Renal cortical epithelial cell (primary cell): ENCODE results near the gene ROBO3. TPM values are rescaled to one million over a fixed set of nuclear protein-coding genes. Genes with fewer than 3 reads are reported as not detected.
A peak's percentile ranks its signal among the peaks of the same experiment; 100 is the strongest.

Experiments
- DNase-seq: peaks from one replicate; pipeline ENCODE4 v3.0.0-alpha.2; 2011; ENCODE audit warnings: low read depth
- total RNA-seq: library from RNA; depleted of rRNA; stranded (reverse); fragments of >200 nt; gene quantifications from 2 replicates; pipeline ENCODE4 v1.2.3, GENCODE V29; 2014

Gene ROBO3
- total RNA-seq, 1 donor from 2014 or later = 7.3 TPM

GRCh38 chr11:124892146-124892545 lies 26.9 kb downstream of the ROBO3 start:
- no peak for DNase-seq

GRCh38 chr11:124892750-124893454 lies 27.7 kb downstream of the ROBO3 start:
- DNase-seq = no peak

DNA sequence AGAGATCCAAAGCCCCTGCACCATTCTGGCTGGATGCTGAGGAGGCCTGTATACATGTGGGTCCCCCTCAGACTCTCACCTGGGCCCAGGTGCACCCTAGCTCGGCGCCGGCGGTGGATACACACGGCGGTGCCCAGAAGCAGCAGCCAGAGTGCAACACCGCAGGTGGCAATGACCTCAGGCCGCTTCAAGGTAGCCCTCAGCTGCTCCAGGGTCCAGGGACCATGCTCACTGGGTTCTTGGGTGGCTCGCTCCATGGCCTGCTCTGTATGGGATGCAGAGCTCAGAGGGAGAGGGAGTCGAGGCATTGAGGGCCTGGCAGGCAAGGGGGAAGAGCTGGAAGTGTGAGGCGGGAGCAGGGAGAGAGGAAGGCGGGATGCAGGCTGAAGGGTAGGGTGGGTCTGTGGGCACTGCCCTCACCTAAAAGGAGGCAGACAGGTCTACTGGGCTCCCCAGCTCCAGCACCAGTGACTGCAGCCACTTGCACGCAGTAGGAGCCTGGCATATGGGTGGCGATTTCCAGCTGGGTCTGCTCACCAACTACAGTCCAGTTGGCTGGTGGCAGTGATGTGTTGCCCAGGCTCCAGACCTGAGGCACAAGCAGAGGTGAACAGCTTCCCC lies 28.7 kb downstream of the ROBO3 start:
- no peak for DNase-seq

GRCh38 chr11:124894606-124895430 lies 29.6 kb downstream of the ROBO3 start:
- DNase-seq = no peak

DNA sequence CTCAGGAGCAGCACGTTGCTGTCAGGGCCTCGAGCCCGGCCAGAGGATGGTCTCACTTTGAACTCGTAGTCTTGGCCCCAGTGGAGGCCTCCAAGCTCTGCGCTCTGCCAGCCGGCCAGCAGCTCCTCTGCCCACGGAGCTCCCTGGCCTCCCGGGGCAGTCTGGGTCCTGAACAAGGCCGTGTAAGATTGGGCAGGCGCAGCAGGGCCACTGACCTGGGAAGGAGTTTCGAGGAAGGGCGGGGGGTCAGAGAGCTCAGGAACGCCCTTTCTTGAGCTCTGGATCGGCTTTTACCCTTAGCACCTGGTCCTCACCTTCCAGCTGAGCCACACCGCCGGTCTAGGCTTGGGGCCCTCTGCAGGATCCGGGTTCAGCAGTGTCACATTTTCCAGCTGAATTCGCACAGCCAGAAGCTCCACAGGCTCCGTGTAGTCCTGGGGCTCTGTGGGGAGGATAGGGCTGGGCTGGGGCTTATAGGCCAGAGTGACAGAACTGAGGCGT lies 30.3 kb downstream of the ROBO3 start:
- DNase-seq = no peak

DNA sequence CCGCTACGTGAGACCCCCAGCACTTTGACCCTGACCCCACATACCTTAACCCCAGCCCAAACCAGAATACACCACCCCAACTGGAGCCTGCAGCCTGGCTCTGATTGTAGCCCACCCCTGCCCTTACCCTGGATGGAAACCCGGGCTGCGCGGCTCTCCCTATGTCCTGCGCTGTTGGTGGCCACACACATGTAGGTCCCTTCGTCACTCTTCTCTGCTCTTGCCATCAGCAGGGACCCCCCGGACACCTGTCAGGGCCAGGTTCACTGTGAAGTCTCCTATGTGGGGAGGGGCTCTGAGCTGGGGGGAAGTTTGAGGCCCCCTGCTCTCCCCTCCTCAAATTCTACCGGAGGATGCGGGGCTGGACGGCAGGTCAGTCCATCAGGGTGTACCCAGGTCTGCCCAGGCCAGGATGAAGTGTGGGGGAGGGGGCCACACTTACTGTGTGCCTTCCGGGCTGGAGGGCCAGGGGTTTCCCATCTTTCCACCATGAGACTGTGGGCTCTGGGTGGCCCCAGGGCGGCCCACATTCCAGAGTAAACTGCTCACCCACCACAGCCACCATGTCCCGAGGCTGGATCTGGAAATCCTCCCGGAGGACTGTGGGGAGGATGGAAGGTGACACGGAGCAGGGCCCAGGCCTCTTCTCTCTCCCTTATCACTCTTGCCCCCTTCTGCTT lies 31.0 kb downstream of the ROBO3 start:
- no peak for DNase-seq

DNA sequence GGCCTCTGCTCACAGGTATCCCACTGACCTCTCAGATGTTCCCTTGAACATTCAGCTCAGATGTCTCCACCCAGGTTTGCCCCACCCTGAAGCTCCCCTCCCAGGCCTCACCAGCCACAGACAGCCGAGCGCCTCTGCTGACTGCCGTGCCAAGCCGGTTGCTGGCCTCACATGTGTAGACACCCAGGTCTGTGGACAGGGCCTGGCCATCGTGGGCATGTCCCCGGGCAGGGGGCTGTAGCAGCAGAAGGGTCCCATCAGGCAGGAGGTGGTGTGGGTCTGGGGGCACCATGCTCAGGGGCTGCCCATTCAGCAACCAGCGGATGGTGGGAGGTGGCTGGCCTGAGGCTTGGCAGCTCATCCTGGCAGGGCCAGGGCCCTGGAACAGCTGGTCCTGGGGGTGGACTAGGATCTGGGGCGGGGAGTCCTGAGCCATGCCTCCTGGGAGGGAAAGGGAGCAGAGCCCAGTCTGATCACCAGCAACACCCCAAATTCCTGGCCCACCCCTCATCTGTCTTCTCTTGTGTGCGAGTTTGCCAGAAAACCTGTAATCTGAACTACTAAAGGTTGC lies 31.7 kb downstream of the ROBO3 start:
- no peak for DNase-seq

GRCh38 chr11:124897674-124898262 lies 32.5 kb downstream of the ROBO3 start, which contains the start of gene ROBO4:
TSS of gene ROBO4 (minus strand) at chr11:124897865. CDS start at chr11:124897795, 70 bp downstream.
- no peak for DNase-seq

- peak; percentile 91 for DNase-seq
These were observed 33.0 kb downstream of the ROBO3 start for GRCh38 chr11:124898263-124898680.

DNA sequence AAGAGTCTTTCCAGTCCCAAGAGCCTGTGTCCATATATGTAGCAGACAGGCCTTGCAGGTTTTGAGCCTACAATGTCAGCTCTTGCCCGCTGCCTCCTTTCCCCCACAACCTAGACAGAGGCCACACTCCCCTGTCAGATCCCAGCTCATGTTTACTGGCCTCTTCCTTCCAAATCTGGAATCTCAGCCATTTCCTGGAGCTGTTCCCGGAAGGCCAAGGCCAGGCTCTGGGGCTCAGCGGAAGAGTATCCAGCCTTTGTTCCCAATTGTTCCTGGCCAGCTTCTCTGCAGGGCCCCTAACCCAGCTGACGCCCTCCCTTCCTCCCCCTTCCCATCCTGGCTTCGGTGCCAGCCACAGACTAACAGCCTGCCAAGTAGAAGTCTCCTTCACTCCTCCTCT lies 33.5 kb downstream of the ROBO3 start:
- DNase-seq = no peak

- DNase-seq = no peak
These were observed 34.3 kb downstream of the ROBO3 start for GRCh38 chr11:124899383-124900145.

DNA sequence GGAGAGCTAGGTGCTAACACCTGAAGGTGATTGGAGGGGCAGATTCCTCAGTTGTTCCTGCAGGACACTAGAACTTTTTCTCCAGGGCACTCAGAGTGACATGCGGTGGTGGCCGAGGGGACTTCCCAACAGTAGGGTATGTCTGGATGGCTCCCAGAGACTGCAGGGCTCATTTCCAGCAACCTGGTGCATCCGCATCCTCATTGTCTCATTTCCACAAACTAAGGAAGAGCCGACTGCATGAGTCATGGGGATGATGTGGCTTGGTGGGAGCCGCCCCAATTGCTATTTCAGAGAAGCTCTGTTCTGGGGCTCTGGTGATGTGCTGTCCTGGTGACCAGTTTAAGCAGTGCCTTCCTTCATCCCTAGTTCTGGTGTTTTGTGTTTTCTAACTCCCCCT lies 35.2 kb downstream of the ROBO3 start:
- DNase-seq = peak; percentile 57

DNA sequence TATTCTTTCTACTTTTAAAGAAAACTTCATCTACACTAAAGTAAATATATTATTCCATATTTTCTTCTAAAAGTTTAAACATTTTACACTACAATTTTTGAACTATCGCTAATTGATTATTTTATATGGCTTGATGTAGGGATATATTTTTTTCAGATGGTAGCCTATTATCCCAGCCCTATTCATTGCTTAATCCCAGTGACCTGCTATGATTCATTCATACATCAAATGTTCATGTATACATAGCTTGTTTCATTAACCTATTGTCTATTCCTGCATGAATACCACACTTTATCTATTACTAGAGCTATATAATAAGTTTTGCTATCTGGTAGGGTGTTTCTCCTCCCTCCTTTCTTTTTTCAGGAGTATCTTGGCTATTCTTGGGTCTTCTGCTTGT lies 37.4 kb downstream of the ROBO3 start:
- DNase-seq = no peak

- no peak for DNase-seq
These were observed 50.5 kb downstream of the ROBO3 start for GRCh38 chr11:124915541-124916369.

GRCh38 chr11:124916370-124916710 lies 51.1 kb downstream of the ROBO3 start:
- DNase-seq = no peak

GRCh38 chr11:124917115-124917637 lies 51.9 kb downstream of the ROBO3 start:
- peak; percentile 4 for DNase-seq

GRCh38 chr11:124918950-124919349 lies 53.7 kb downstream of the ROBO3 start, which contains the start of gene HEPN1:
TSS of gene HEPN1 (plus strand) at chr11:124919250.
- no peak for DNase-seq

DNA sequence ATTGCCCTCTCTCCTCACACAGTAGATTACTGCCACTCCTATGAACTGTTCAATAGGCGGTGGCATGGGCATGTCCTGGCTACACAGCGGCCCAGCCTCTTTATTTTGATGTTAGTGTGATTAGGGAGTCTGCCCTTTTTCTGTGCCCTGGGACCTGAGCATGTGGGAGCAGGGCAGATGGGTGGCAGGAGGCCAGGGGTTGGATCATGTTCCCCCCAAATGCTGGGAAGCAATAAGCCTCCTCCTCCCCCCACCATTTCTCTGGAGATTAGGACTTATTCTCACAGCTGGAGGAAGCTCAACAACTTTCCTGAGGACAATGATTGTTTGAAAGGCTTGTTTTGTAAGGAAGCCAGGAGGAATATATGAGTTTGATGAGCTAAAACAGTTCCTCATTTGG lies 54.7 kb downstream of the ROBO3 start:
- DNase-seq = no peak

DNA sequence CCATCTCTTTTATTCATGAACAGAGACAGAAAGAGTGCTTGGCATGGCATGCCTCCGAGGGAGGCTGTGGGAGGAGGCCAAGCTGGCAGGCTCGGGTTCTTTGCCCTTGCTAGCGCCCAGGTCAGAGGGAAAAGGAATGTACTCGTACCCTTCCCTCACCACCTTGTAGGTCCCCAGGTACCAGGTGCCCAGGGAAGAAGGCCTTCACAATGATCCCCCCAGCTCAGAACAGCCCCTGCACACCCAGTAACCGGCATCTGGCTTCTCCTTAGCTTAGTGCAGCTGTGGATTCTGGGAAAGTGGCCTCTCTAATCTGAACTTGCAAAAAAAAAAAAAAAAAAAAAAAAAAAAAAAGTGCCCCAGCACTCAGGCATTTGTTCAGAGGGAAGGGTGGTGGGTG lies 55.1 kb downstream of the ROBO3 start:
- DNase-seq = no peak
